WTC11 (cell line): ENCODE data around the gene GALNT12. TPM values are rescaled to one million over a fixed set of nuclear protein-coding genes. Genes with fewer than 3 reads are reported as not detected.

ENCODE experiments used
- ATAC-seq: fragments of 200-7000 bp; cut with Tn5 transposase; 2 replicates; pipeline ENCODE4 v1.10.0; 2021; ENCODE audit warnings: mild to moderate bottlenecking, moderate library complexity
- CTCF ChIA-PET: fragments of 300-600 bp; sonication (Branson Sonifier 250); formaldehyde crosslinking; loops from one replicate; lab custom pipeline; 2021; ENCODE audit warnings: antibody characterized with exemption; lab: Charles Lee
- POLR2A ChIA-PET: fragments of 350-600 bp; sonication (Branson Sonifier 250); formaldehyde crosslinking; loops from one replicate; lab custom pipeline; 2021; ENCODE audit warnings: antibody characterized with exemption; lab: Charles Lee
- DNase-seq: peaks from one replicate; pipeline ENCODE4 v3.0.0; 2021; ENCODE audit warnings: low spot score
- H3K27ac Mint-ChIP-seq: 2 replicates; pipeline ENCODE4 v1.8.0; 2021; ENCODE audit warnings: mixed read lengths
- H3K27me3 Mint-ChIP-seq: 2 replicates; pipeline ENCODE4 v1.8.0; 2021; ENCODE audit warnings: low read depth, mild to moderate bottlenecking, moderate library complexity, mixed read lengths
- H3K36me3 Mint-ChIP-seq: 2 replicates; pipeline ENCODE4 v1.8.0; 2021; ENCODE audit warnings: mixed read lengths
- H3K4me1 Mint-ChIP-seq: 2 replicates; pipeline ENCODE4 v1.8.0; 2022; ENCODE audit warnings: mixed read lengths
- H3K4me3 Mint-ChIP-seq: 2 replicates; pipeline ENCODE4 v1.8.0; 2021; ENCODE audit warnings: mild to moderate bottlenecking, moderate library complexity, mixed read lengths
- H3K9me3 Mint-ChIP-seq: 2 replicates; pipeline ENCODE4 v1.8.0; 2021; ENCODE audit warnings: mixed read lengths
- AFF4 ChIP-seq: sonication (generic); formaldehyde crosslinking; IDR thresholded peaks from 2 replicates; pipeline ENCODE4 v1.8.1; 2023; ENCODE audit warnings: mild to moderate bottlenecking, missing genetic modification reagents, borderline replicate concordance
- ARID4B ChIP-seq: sonication (generic); formaldehyde crosslinking; IDR thresholded peaks from 2 replicates; pipeline ENCODE4 v1.8.0; 2023; ENCODE audit warnings: missing genetic modification reagents, mild to moderate bottlenecking, borderline replicate concordance
- ATF1 ChIP-seq: sonication (generic); formaldehyde crosslinking; IDR thresholded peaks from 2 replicates; pipeline ENCODE4 v1.8.1; 2023; ENCODE audit warnings: mild to moderate bottlenecking, moderate library complexity, missing genetic modification reagents
- CREB1 ChIP-seq: sonication (generic); formaldehyde crosslinking; IDR thresholded peaks from 2 replicates; pipeline ENCODE4 v1.8.0; 2023; ENCODE audit warnings: mild to moderate bottlenecking, missing genetic modification reagents
- CTCF ChIP-seq: fragments of 200-600 bp; IDR thresholded peaks from 2 replicates; pipeline ENCODE4 v1.8.0; 2022; ENCODE audit warnings: antibody characterized with exemption
- ESRRA ChIP-seq: sonication (generic); formaldehyde crosslinking; IDR thresholded peaks from 2 replicates; pipeline ENCODE4 v1.8.1; 2022; ENCODE audit warnings: mild to moderate bottlenecking, missing genetic modification reagents, borderline replicate concordance
- MLX ChIP-seq: sonication (generic); formaldehyde crosslinking; IDR thresholded peaks from 2 replicates; pipeline ENCODE4 v1.8.1; 2023; ENCODE audit warnings: mild to moderate bottlenecking, missing genetic modification reagents, moderate library complexity
- NFYB ChIP-seq: sonication (generic); formaldehyde crosslinking; conservative IDR thresholded peaks from 2 replicates; pipeline ENCODE4 v1.8.0; 2022; ENCODE audit warnings: low read depth, missing genetic modification reagents
- USF1 ChIP-seq: sonication (generic); formaldehyde crosslinking; IDR thresholded peaks from 2 replicates; pipeline ENCODE4 v1.8.0; 2022; ENCODE audit warnings: mild to moderate bottlenecking, missing genetic modification reagents
- ZBTB21 ChIP-seq: sonication (generic); formaldehyde crosslinking; IDR thresholded peaks from 2 replicates; pipeline ENCODE4 v1.8.1; 2023; ENCODE audit warnings: mild to moderate bottlenecking, missing genetic modification reagents, borderline replicate concordance
- ZNF281 ChIP-seq: sonication (generic); formaldehyde crosslinking; IDR thresholded peaks from 2 replicates; pipeline ENCODE4 v1.8.0; 2023; ENCODE audit warnings: mild to moderate bottlenecking, missing genetic modification reagents
- ZNF317 ChIP-seq: sonication (generic); formaldehyde crosslinking; IDR thresholded peaks from 2 replicates; pipeline ENCODE4 v1.8.1; 2023; ENCODE audit warnings: low read depth, mild to moderate bottlenecking, moderate library complexity, missing genetic modification reagents, borderline replicate concordance
- ZNF396 ChIP-seq: fragments of 250-450 bp; sonication (Bioruptor Pico); IDR thresholded peaks from 2 replicates; pipeline ENCODE4 v1.8.0; 2021; ENCODE audit warnings: mild to moderate bottlenecking, moderate library complexity, borderline replicate concordance
- total RNA-seq: library from RNA; stranded (reverse); gene quantifications from 3 replicates; pipeline ENCODE4 v1.2.3, GENCODE V29; 2021

Gene GALNT12
- total RNA-seq, 1 experiment from 2014 or later: 19.3 TPM

- ChIA-PET POLR2A (no interaction called here), CTCF (interaction anchor here (2.5 kb wide), 1 partner anchor 15 kb away, joined by 10 read pairs; no protein-coding TSS in a partner anchor)
- ATAC-seq (no peak), DNase-seq (no peak)
- Mint-ChIP-seq H3K4me3 (no peak overlapping the region), H3K27me3 (no peaks in the 10 kb centered on the region), H3K36me3 (peaks cover 54% of the 10 kb centered on the region), H3K4me1 (no peaks in the 10 kb centered on the region), H3K9me3 (peaks cover 20% of the 10 kb centered on the region), H3K27ac (no peak overlapping the region)
- TF ChIP-seq CTCF (no peak), ZBTB21 (CRISPR knock-in tag) (no peak), ZNF317 (CRISPR knock-in tag) (no peak), ARID4B (CRISPR knock-in tag) (no peak), ZNF281 (CRISPR knock-in tag) (no peak)
Measured at GRCh38 chr9:98760231-98760630, 47.2 kb upstream of the GALNT12 start.

GRCh38 chr9:98763986-98764745, 43.3 kb upstream of the GALNT12 start:
- Mint-ChIP-seq H3K27me3 (no peaks in the 10 kb centered on the region), H3K4me3 (no peak overlapping the region), H3K9me3 (peaks cover 6% of the 10 kb centered on the region), H3K36me3 (peaks cover 39% of the 10 kb centered on the region), H3K27ac (no peak overlapping the region), H3K4me1 (no peaks in the 10 kb centered on the region)
- CTCF ChIA-PET: interaction anchor here (1.5 kb wide), 1 partner anchor 10 kb away, joined by 3 read pairs; no protein-coding TSS in a partner anchor
- POLR2A ChIA-PET: no interaction called here
- no peak for TF ChIP-seq CREB1 (CRISPR knock-in tag)
- TF ChIP-seq ZNF317 (CRISPR knock-in tag): no peak
- TF ChIP-seq ESRRA (CRISPR knock-in tag): no peak
- no peak for TF ChIP-seq ZNF396 (CRISPR knock-in tag)
- TF ChIP-seq AFF4 (CRISPR knock-in tag): no peak
- no peak for TF ChIP-seq MLX (CRISPR knock-in tag)
- no peak for TF ChIP-seq USF1 (CRISPR knock-in tag)
- TF ChIP-seq NFYB (CRISPR knock-in tag): no peak
- no peak for TF ChIP-seq ATF1 (CRISPR knock-in tag)
- DNase-seq: no peak
- no peak for ATAC-seq
